Osteoblast (primary cell): Measurements from ENCODE around the gene MAGOHB. TPM values are rescaled to one million over a fixed set of nuclear protein-coding genes. Genes with fewer than 3 reads are reported as not detected.
A peak's percentile ranks its signal among the peaks of the same experiment; 100 is the strongest.

Experiments used
- DNase-seq: peaks from one replicate; pipeline ENCODE4 v3.0.0; 2011; ENCODE audit warnings: low spot score, mixed read lengths; ENCODE audit not compliant: insufficient read length; ENCODE audit errors: missing footprints
- H2AFZ ChIP-seq: 2 replicates; pipeline ENCODE4 v1.6.0; 2011; ENCODE audit warnings: mild to moderate bottlenecking, low read length
- H3K27ac ChIP-seq: 2 replicates; pipeline ENCODE4 v1.5.1; 2011; ENCODE audit warnings: mild to moderate bottlenecking, low read depth, low read length, moderate library complexity
- H3K27me3 ChIP-seq: 2 replicates; pipeline ENCODE4 v1.6.0; 2012; ENCODE audit warnings: mild to moderate bottlenecking, control low read depth, inconsistent platforms, low read length, moderate library complexity; ENCODE audit not compliant: insufficient read depth
- H3K36me3 ChIP-seq: 2 replicates; pipeline ENCODE4 v1.5.1; 2011; ENCODE audit warnings: mild to moderate bottlenecking, low read length, control low read depth, moderate library complexity; ENCODE audit not compliant: insufficient read depth
- H3K4me1 ChIP-seq: 2 replicates; pipeline ENCODE4 v1.5.1; 2011; ENCODE audit warnings: mild to moderate bottlenecking, low read length, control low read depth, moderate library complexity; ENCODE audit not compliant: insufficient read depth
- H3K4me2 ChIP-seq: 2 replicates; pipeline ENCODE4 v1.6.0; 2011; ENCODE audit warnings: mild to moderate bottlenecking, low read length; ENCODE audit not compliant: insufficient read depth
- H3K4me3 ChIP-seq: fragments of 200-600 bp; sonication (generic); 3 replicates; pipeline ENCODE4 v1.5.1; 2012; ENCODE audit warnings: mild to moderate bottlenecking, low read length, inconsistent platforms; ENCODE audit not compliant: insufficient read depth
- H3K79me2 ChIP-seq: 2 replicates; pipeline ENCODE4 v1.6.0; 2012; ENCODE audit warnings: mild to moderate bottlenecking, low read length, control low read depth, inconsistent platforms; ENCODE audit not compliant: insufficient read depth
- H3K9me3 ChIP-seq: 2 replicates; pipeline ENCODE4 v1.5.1; 2011; ENCODE audit warnings: low read depth, low read length, control low read depth
- H4K20me1 ChIP-seq: 2 replicates; pipeline ENCODE4 v1.6.0; 2012; ENCODE audit warnings: mild to moderate bottlenecking, low read length, control low read depth; ENCODE audit not compliant: insufficient read depth
- CTCF ChIP-seq: IDR thresholded peaks from 2 replicates; pipeline ENCODE4 v1.5.1; 2011; ENCODE audit warnings: mild to moderate bottlenecking, low read depth, low read length, moderate library complexity; ENCODE audit errors: extremely low read depth
- total RNA-seq: library from RNA; depleted of rRNA; stranded (reverse); fragments of >200 nt; gene quantifications from 2 replicates; pipeline ENCODE4 v1.2.3, GENCODE V29; 2012

The MAGOHB gene
- total RNA-seq, 1 donor: 16.3 TPM

DNA sequence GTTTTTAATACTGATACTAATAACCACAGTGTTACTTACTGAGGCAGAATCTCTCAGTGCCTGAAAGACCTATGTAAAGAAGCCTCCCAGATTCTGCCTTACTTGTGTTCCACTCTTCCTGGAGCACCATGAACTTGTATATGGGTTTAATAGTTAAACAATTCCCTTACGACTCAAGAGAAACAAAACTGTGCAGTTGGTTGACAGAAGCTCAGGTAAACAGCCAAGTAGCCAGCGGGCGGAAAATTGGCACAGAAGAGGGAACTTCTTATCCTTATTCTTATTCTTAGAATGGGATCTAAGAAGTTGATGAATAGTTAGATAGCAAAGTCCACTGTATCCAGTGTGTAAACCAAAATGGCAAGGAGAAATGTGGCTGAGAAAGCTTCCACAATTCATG lies 22.7 kb upstream of the MAGOHB start:
- no peak overlapping the region for H3K4me2 ChIP-seq
- H3K27me3 ChIP-seq: no peaks in the 10 kb centered on the region
- no peaks in the 10 kb centered on the region for H3K9me3 ChIP-seq
- peaks cover 23% of the 10 kb centered on the region for H3K4me1 ChIP-seq
- no peaks in the 10 kb centered on the region for H3K36me3 ChIP-seq
- H3K27ac ChIP-seq: no peak overlapping the region
- H2AFZ ChIP-seq: peak overlapping the region; percentile 6
- no peak for TF ChIP-seq CTCF
- no peak overlapping the region for H3K4me3 ChIP-seq
- no peak for DNase-seq
- H4K20me1 ChIP-seq: no peaks in the 10 kb centered on the region
- H3K79me2 ChIP-seq: no peaks in the 10 kb centered on the region

- Histone ChIP-seq H4K20me1 (no peaks in the 10 kb centered on the region), H3K27ac (no peak overlapping the region), H2AFZ (no peak overlapping the region), H3K9me3 (no peaks in the 10 kb centered on the region), H3K4me3 (no peak overlapping the region), H3K27me3 (no peaks in the 10 kb centered on the region), H3K4me2 (no peak overlapping the region), H3K79me2 (no peaks in the 10 kb centered on the region), H3K4me1 (peaks cover 23% of the 10 kb centered on the region), H3K36me3 (no peaks in the 10 kb centered on the region)
- DNase-seq: no peak
- TF ChIP-seq CTCF: no peak
These were observed 21.9 kb upstream of the MAGOHB start for GRCh38 chr12:10635306-10635705.

DNA sequence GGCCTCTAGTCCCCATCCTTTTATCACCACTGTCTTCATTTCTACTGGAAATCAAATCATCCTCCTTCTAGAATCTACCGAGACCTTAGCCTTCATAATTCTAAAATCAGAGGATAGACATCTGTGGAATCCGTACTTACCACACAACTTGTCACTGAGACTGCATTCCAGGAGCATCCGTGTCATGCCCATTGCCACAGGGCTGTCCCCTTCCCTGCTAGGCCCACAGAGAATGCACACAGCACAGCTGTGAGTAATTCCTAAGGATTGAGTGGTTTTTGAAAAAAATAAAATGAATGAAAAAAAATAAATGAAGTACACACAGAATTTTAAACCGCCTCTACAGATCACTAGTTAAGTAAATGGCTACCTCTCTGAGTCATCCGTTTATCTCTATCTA lies 21.0 kb upstream of the MAGOHB start:
- no peaks in the 10 kb centered on the region for H3K27me3 ChIP-seq
- H3K9me3 ChIP-seq: no peaks in the 10 kb centered on the region
- peak overlapping the region; percentile 23 for H2AFZ ChIP-seq
- H3K4me1 ChIP-seq: peaks cover 20% of the 10 kb centered on the region
- peak overlapping the region; percentile 6 for H3K4me2 ChIP-seq
- TF ChIP-seq CTCF: no peak
- no peaks in the 10 kb centered on the region for H3K36me3 ChIP-seq
- no peak overlapping the region for H3K4me3 ChIP-seq
- no peaks in the 10 kb centered on the region for H3K79me2 ChIP-seq
- no peaks in the 10 kb centered on the region for H4K20me1 ChIP-seq
- no peak overlapping the region for H3K27ac ChIP-seq
- DNase-seq: no peak

GRCh38 chr12:10633541-10633940 lies 20.1 kb upstream of the MAGOHB start:
- no peaks in the 10 kb centered on the region for H4K20me1 ChIP-seq
- TF ChIP-seq CTCF: no peak
- H3K4me3 ChIP-seq: no peak overlapping the region
- H2AFZ ChIP-seq: no peak overlapping the region
- H3K79me2 ChIP-seq: no peaks in the 10 kb centered on the region
- H3K4me1 ChIP-seq: peaks cover 20% of the 10 kb centered on the region
- H3K36me3 ChIP-seq: no peaks in the 10 kb centered on the region
- H3K9me3 ChIP-seq: no peaks in the 10 kb centered on the region
- H3K27me3 ChIP-seq: no peaks in the 10 kb centered on the region
- DNase-seq: no peak
- no peak overlapping the region for H3K27ac ChIP-seq
- H3K4me2 ChIP-seq: no peak overlapping the region
